Caco-2 (cell line): ENCODE data around the gene DIP2B. TPM values are rescaled to one million over a fixed set of nuclear protein-coding genes. Genes with fewer than 3 reads are reported as not detected.
"Not testable (repeated sequence)": the region's sequence is repeated elsewhere in the genome, so short reads cannot be mapped to it uniquely, and the experiment has no call there.

Source experiments
- BruUV-seq: library from RNA; stranded (reverse); fragments of 400-500 nt; replicated peaks from 2 replicates; lab custom pipeline; 2021; lab: Mats Ljungman, UMichigan
- CTCF ChIA-PET: fragments of 300-600 bp; sonication (Branson Sonifier 250); formaldehyde crosslinking; loops from one replicate; lab custom pipeline; 2022; ENCODE audit warnings: antibody characterized with exemption; lab: Charles Lee
- POLR2A ChIA-PET: fragments of 300-600 bp; sonication (Branson Sonifier 250); formaldehyde crosslinking; loops from one replicate; lab custom pipeline; 2022; ENCODE audit warnings: antibody characterized with exemption; lab: Charles Lee
- DNase-seq, 2 experiments: peaks; one replicate each; pipeline versions ENCODE4 v3.0.0 to v3.0.0-alpha.2; 2020 to 2022
- H3K27me3 ChIP-seq: replicated peaks from 2 replicates; pipeline ENCODE4 v1.6.0; 2011; ENCODE audit warnings: low read length; ENCODE audit not compliant: control insufficient read depth, insufficient read depth
- H3K36me3 ChIP-seq: 2 replicates; pipeline ENCODE4 v1.5.1; 2011; ENCODE audit warnings: low read length; ENCODE audit not compliant: control insufficient read depth, insufficient read depth
- H3K4me1 ChIP-seq: fragments of 250-450 bp; sonication (Bioruptor Pico); 2 replicates; pipeline ENCODE4 v1.5.1; 2020; ENCODE audit warnings: mild to moderate bottlenecking
- H3K4me3 ChIP-seq: 2 replicates; pipeline ENCODE4 v1.5.1; 2011; ENCODE audit warnings: low read depth, mild to moderate bottlenecking, control low read depth, low read length
- H3K9me3 ChIP-seq: fragments of 250-450 bp; sonication (Bioruptor Pico); 2 replicates; pipeline ENCODE4 v1.5.1; 2020; ENCODE audit warnings: mild to moderate bottlenecking, moderate library complexity
- H3K27ac Mint-ChIP-seq: one replicate; pipeline ENCODE4 v1.8.0; 2022; ENCODE audit warnings: mixed read lengths; ENCODE audit not compliant: unreplicated experiment
- H3K27me3 Mint-ChIP-seq: one replicate; pipeline ENCODE4 v1.8.0; 2022; ENCODE audit warnings: mixed read lengths; ENCODE audit not compliant: insufficient read depth, unreplicated experiment
- H3K36me3 Mint-ChIP-seq: one replicate; pipeline ENCODE4 v1.8.0; 2022; ENCODE audit warnings: mild to moderate bottlenecking, mixed read lengths; ENCODE audit not compliant: insufficient read depth, unreplicated experiment
- H3K4me1 Mint-ChIP-seq: one replicate; pipeline ENCODE4 v1.8.0; 2022; ENCODE audit warnings: low read depth, mixed read lengths; ENCODE audit not compliant: unreplicated experiment
- H3K4me3 Mint-ChIP-seq: one replicate; pipeline ENCODE4 v1.8.0; 2022; ENCODE audit warnings: mild to moderate bottlenecking, moderate library complexity, mixed read lengths; ENCODE audit not compliant: unreplicated experiment
- H3K9me3 Mint-ChIP-seq: one replicate; pipeline ENCODE4 v1.8.0; 2022; ENCODE audit warnings: mixed read lengths; ENCODE audit not compliant: unreplicated experiment
- CTCF ChIP-seq, 2 experiments: fragments of 200-600 bp in 1 of 2; IDR thresholded peaks; 1 replicate in 1 of 2; 2 replicates in 1 of 2; pipeline versions ENCODE4 v1.5.1 to v1.8.0; 2011 to 2022; ENCODE audit warnings: antibody characterized with exemption in 1 of 2, control low read depth in 1 of 2, inconsistent platforms in 1 of 2, low read depth in 1 of 2, low read length in 1 of 2, mild to moderate bottlenecking in 1 of 2, moderate library complexity in 1 of 2; ENCODE audit not compliant: insufficient read depth in 1 of 2, severe bottlenecking in 1 of 2, unreplicated experiment in 1 of 2
- intact Hi-C: fragments of 100-400 bp; cut with micrococcal nuclease; formaldehyde crosslinking; loops from one replicate; pipeline ENCODE4 v1.10.0; 2022; ENCODE audit not compliant: unreplicated experiment
- total RNA-seq: library from RNA; stranded (reverse); gene quantifications from 2 replicates; pipeline ENCODE4 v1.2.3, GENCODE V29; 2022

DIP2B gene
- total RNA-seq, 1 experiment from 2014 or later, result 32.7 TPM

GRCh38 chr12:50519353-50519752 is 14.6 kb downstream of the DIP2B start:
- peaks cover 9% of the 10 kb centered on the region for H3K36me3 Mint-ChIP-seq
- ChIA-PET POLR2A (no interaction called here), CTCF (no interaction called here)
- no peaks in the 10 kb centered on the region; the same call in none of the 2 replicates for H3K36me3 ChIP-seq
- H3K27ac Mint-ChIP-seq, result no peak overlapping the region
- peaks cover 28% of the 10 kb centered on the region for H3K4me1 ChIP-seq
- no peaks in the 10 kb centered on the region for H3K9me3 Mint-ChIP-seq
- H3K27me3 ChIP-seq, result no peaks in the 10 kb centered on the region
- DNase-seq, result no peak
- no peak overlapping the region for H3K4me3 ChIP-seq
- no peak overlapping the region for H3K4me3 Mint-ChIP-seq
- BruUV-seq, result no TSS peak
- TF ChIP-seq CTCF (IDR thresholded peaks at IDR 0.05; ENCODE audit: insufficient read depth in 1 of 2, low read depth in 1 of 2, low read length in 1 of 2, severe bottlenecking in 1 of 2, unreplicated experiment in 1 of 2), result no peak
- intact Hi-C loops, result no loop called here
- no peaks in the 10 kb centered on the region for H3K9me3 ChIP-seq
- no peaks in the 10 kb centered on the region for H3K27me3 Mint-ChIP-seq
- H3K4me1 Mint-ChIP-seq, result peaks cover 22% of the 10 kb centered on the region

GRCh38 chr12:50520416-50521207 is 15.8 kb downstream of the DIP2B start:
- Mint-ChIP-seq H3K4me1 (peaks cover 11% of the 10 kb centered on the region), H3K27me3 (no peaks in the 10 kb centered on the region), H3K9me3 (no peaks in the 10 kb centered on the region), H3K4me3 (no peak overlapping the region), H3K27ac (no peak overlapping the region), H3K36me3 (peaks cover 11% of the 10 kb centered on the region)
- intact Hi-C loops, result no loop called here
- no peaks in the 10 kb centered on the region for H3K9me3 ChIP-seq
- DNase-seq, result no peak
- H3K4me3 ChIP-seq, result no peak overlapping the region
- POLR2A ChIA-PET, result no interaction called here
- CTCF ChIA-PET, result interaction anchor here (0.7 kb wide), 1 partner anchor 116 kb away, joined by 4 read pairs; no protein-coding TSS in a partner anchor
- H3K36me3 ChIP-seq, result no peaks in the 10 kb centered on the region; the same call in none of the 2 replicates
- peaks cover 18% of the 10 kb centered on the region for H3K4me1 ChIP-seq
- no TSS peak for BruUV-seq
- no peak for TF ChIP-seq CTCF (IDR thresholded peaks at IDR 0.05; ENCODE audit: insufficient read depth in 1 of 2, low read depth in 1 of 2, low read length in 1 of 2, severe bottlenecking in 1 of 2, unreplicated experiment in 1 of 2)
- no peaks in the 10 kb centered on the region for H3K27me3 ChIP-seq

DNA sequence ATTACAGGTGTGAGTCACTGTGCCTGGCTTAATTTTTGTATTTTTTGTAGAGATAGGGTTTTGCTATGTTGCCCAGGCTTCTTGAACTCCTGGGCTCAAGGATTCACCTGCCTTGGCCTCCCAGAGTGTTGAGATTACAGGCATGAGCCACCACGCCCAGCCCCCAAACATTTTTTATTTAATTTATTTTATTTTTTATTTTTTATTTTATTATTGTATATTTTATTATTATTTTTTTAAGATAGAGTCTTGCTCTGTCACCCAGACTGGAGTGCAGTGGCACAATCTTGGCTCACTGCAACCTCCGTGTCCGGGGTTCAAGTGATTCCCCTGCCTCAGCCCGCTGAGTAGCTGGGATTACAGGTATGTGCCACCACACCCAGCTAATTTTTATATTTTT is 17.0 kb downstream of the DIP2B start:
- intact Hi-C loops, H3K27ac Mint-ChIP-seq, H3K27me3 ChIP-seq, BruUV-seq, H3K4me3 ChIP-seq, H3K27me3 Mint-ChIP-seq, H3K36me3 ChIP-seq, DNase-seq, H3K9me3 ChIP-seq, CTCF ChIA-PET, H3K4me3 Mint-ChIP-seq, H3K9me3 Mint-ChIP-seq: not testable (repeated sequence)
- POLR2A ChIA-PET, result interaction anchor here (0.7 kb wide), 1 partner anchor 14 kb away, joined by 4 read pairs; no protein-coding TSS in a partner anchor
- H3K4me1 Mint-ChIP-seq, result peaks cover 19% of the 10 kb centered on the region
- H3K4me1 ChIP-seq, result peaks cover 20% of the 10 kb centered on the region
- H3K36me3 Mint-ChIP-seq, result peaks cover 15% of the 10 kb centered on the region
